Thyroid gland (tissue), 4 donors: ENCODE measurements around the gene INKA2. TPM values are rescaled to one million over a fixed set of nuclear protein-coding genes. Genes with fewer than 3 reads are reported as not detected.

ENCODE experiments used
- DNase-seq, 2 donors: peaks; one replicate each; pipeline ENCODE4 v3.0.0-alpha.2; 2019
- H3K27ac ChIP-seq, 3 donors: fragments of 200-600 bp; sonication (generic); 1 replicate in 2 of 3; 2 replicates in 1 of 3; pipeline ENCODE4 v1.5.1; 2016 to 2019; ENCODE audit warnings: mild to moderate bottlenecking in 1 of 3, moderate library complexity in 1 of 3
- H3K27me3 ChIP-seq: fragments of 200-600 bp; sonication (generic); one replicate; pipeline ENCODE4 v1.5.1; 2019
- H3K36me3 ChIP-seq, 2 donors: fragments of 200-600 bp; sonication (generic); one replicate each; pipeline ENCODE4 v1.5.1; 2016 to 2019
- H3K4me1 ChIP-seq, 2 donors: fragments of 200-600 bp; sonication (generic); one replicate each; pipeline ENCODE4 v1.5.1; 2017 to 2019
- H3K4me3 ChIP-seq, 3 donors: fragments of 200-600 bp; sonication (generic); replicated peaks in 1 of 3; 1 replicate in 2 of 3; 2 replicates in 1 of 3; pipeline ENCODE4 v1.5.1; 2016; ENCODE audit warnings: mild to moderate bottlenecking in 1 of 3
- H3K9me3 ChIP-seq: fragments of 200-600 bp; sonication (generic); one replicate; pipeline ENCODE4 v1.5.1; 2017
- CTCF ChIP-seq, 6 experiments: fragments of 200-600 bp in 3 of 6; fragments of 450-650 bp in 3 of 6; sonication (generic) in 3 of 6; IDR thresholded peaks; one replicate each; pipeline ENCODE4 v1.5.1; 2016 to 2019; ENCODE audit warnings: antibody characterized with exemption in 6 of 6, mild to moderate bottlenecking in 2 of 6, inconsistent platforms in 1 of 6, moderate library complexity in 1 of 6
- POLR2A ChIP-seq, 2 donors: fragments of 450-650 bp; IDR thresholded peaks; one replicate each; pipeline ENCODE4 v1.6.1; 2017; ENCODE audit warnings: antibody characterized with exemption in 2 of 2, mild to moderate bottlenecking in 2 of 2, moderate library complexity in 1 of 2
- WGBS, 2 donors: methylation state at CpG; one replicate each; pipeline ENCODE4 v1.1.5; 2017; 5-methylcytosine and 5-hydroxymethylcytosine counted together
- intact Hi-C: fragments of 100-400 bp; cut with DNase I; formaldehyde crosslinking; loops from one replicate; pipeline ENCODE4 v1.15.1; 2023
- total RNA-seq, 4 donors: library from RNA; depleted of rRNA; stranded (reverse); fragments of >200 nt; gene quantifications; one replicate each; pipeline ENCODE4 v1.2.3, GENCODE V29; 2016

The INKA2 gene
- total RNA-seq, 4 donors from 2014 or later: 4.0 to 5.8 (median 4.4) TPM

- intact Hi-C loops: no loop called here
- Histone ChIP-seq H3K27me3 (no peaks in the 10 kb centered on the region), H3K9me3 (no peaks in the 10 kb centered on the region), H3K36me3 (no peaks in the 10 kb centered on the region), H3K4me3 (no peak overlapping the region), H3K4me1 (no peaks in the 10 kb centered on the region), H3K27ac (no peak overlapping the region)
- no peak for DNase-seq
- TF ChIP-seq POLR2A (IDR thresholded peaks at IDR 0.05) (no peak), CTCF (IDR thresholded peaks at IDR 0.05) (no peak)
- WGBS, 2 donors: 88 to 92% methylated on average over 6 of the region's 6 CpGs
Observed at GRCh38 chr1:111778066-111778465, 38.9 kb upstream of the INKA2 start.

- TF ChIP-seq CTCF (IDR thresholded peaks at IDR 0.05) (no peak), POLR2A (IDR thresholded peaks at IDR 0.05) (no peak)
- H3K4me3 ChIP-seq: no peak overlapping the region
- 92 to 100% methylated on average over 1 of the region's 1 CpG for WGBS, 2 donors
- no peaks in the 10 kb centered on the region for H3K27me3 ChIP-seq
- no peaks in the 10 kb centered on the region for H3K4me1 ChIP-seq
- H3K36me3 ChIP-seq: no peaks in the 10 kb centered on the region
- DNase-seq: no peak
- no peak overlapping the region for H3K27ac ChIP-seq
- intact Hi-C loops: no loop called here
- no peaks in the 10 kb centered on the region for H3K9me3 ChIP-seq
Observed at GRCh38 chr1:111777301-111777700, 38.1 kb upstream of the INKA2 start.

- no peak overlapping the region for H3K27ac ChIP-seq
- intact Hi-C loops: no loop called here
- 91 to 94% methylated on average over 8 of the region's 8 CpGs for WGBS, 2 donors
Observed at GRCh38 chr1:111776861-111777260, 37.7 kb upstream of the INKA2 start.

DNA sequence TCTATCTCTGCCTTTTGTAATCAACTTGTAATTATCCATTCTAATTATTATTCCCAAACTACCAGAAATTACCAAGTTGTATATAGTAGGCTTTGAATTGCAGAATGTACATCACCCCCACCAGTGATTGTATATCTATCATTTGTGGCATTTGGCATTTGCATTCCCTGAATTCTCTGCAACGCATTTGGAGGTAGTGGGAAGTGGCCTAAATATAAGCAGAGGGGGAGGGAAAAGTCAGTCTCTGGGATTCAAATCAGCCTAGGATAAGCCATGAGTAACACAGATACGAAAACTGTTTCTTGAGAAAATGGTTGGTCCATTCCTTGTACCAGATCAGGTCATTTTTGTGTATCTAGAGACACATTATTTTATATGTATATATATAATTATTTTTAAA is 37.2 kb upstream of the INKA2 start:
- Histone ChIP-seq H3K4me1 (no peaks in the 10 kb centered on the region), H3K9me3 (no peaks in the 10 kb centered on the region), H3K4me3 (no peak overlapping the region), H3K27ac (no peak overlapping the region), H3K36me3 (no peaks in the 10 kb centered on the region), H3K27me3 (no peaks in the 10 kb centered on the region)
- no peak for DNase-seq
- 85 to 94% methylated on average over 2 of the region's 2 CpGs for WGBS, 2 donors
- TF ChIP-seq CTCF (IDR thresholded peaks at IDR 0.05) (no peak), POLR2A (IDR thresholded peaks at IDR 0.05) (no peak)
- intact Hi-C loops: no loop called here

More at GRCh38 chr1:111776861-111777260, 37.7 kb upstream of the INKA2 start:
- no peak overlapping the region for H3K4me3 ChIP-seq
- no peaks in the 10 kb centered on the region for H3K36me3 ChIP-seq
- TF ChIP-seq CTCF (IDR thresholded peaks at IDR 0.05): no peak
- TF ChIP-seq POLR2A (IDR thresholded peaks at IDR 0.05): no peak
- no peak for DNase-seq
- H3K9me3 ChIP-seq: no peaks in the 10 kb centered on the region
- no peaks in the 10 kb centered on the region for H3K4me1 ChIP-seq
- H3K27me3 ChIP-seq: no peaks in the 10 kb centered on the region

DNA sequence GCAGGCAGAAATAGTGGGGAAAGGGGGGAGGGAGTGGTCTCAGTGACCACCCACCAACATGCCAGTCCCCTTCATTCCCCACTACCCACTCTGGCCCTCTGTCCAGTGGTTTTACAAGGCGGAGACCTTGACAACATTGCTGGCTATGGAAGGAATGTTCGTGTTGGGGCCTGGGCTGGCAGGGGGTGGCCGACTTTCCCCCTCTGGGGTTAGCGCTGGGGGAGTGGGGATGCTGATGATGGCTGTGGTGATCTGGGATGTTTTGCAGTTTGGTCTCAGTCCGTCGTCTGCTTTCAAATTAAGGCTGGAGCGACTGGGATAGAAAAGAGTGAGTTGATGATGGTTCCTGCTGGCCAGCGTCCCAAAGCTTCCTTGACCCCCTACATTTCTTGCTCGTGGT is 36.8 kb upstream of the INKA2 start:
- intact Hi-C loops: no loop called here

More for the DNA sequence above, 36.8 kb upstream of the INKA2 start:
- no peak for DNase-seq
- WGBS, 2 donors: 78 to 82% methylated on average over 9 of the region's 9 CpGs
- Histone ChIP-seq H3K27ac (no peak overlapping the region), H3K4me3 (no peak overlapping the region), H3K4me1 (no peaks in the 10 kb centered on the region), H3K9me3 (no peaks in the 10 kb centered on the region), H3K27me3 (no peaks in the 10 kb centered on the region), H3K36me3 (no peaks in the 10 kb centered on the region)
- TF ChIP-seq CTCF (IDR thresholded peaks at IDR 0.05) (no peak), POLR2A (IDR thresholded peaks at IDR 0.05) (no peak)
